ENCODE results near the gene SIX2. TPM values are rescaled to one million over a fixed set of nuclear protein-coding genes. Genes with fewer than 3 reads are reported as not detected.

The SIX2 gene
- total RNA-seq, 1 experiment from 2014 or later = 0.15 TPM

DNA sequence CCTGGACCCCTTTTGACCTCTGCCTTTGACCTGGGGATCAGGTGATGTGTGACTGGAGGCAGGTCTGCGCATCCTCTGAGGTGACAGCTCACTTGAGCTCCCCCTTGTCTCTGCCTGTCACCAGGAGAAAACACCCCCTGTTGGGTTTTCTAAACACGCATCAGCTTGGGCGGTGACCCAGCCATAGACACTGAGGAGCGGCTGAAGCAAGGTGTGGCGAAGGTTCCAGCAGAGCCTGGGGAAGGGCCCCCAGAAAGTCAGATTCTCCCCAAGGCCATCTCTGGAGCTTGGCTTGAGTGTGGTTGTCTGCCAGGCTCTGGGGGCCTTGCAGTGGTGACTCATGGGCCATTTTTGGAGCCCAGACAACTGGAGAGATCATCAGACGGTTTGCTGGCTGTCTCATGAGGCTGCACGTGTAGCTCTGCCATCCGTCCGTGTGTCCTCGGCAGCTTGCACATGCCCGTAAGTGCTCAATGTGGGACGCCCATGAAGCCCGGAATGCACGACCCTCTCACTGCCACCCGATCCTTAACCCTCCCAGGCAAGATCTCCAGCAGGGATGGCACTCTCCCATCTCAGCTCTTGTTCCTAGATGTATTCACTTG lies 38.3 kb downstream of the SIX2 start:
- DNase-seq (ENCODE audit: extremely low read depth, low read depth) = no peak

DNA sequence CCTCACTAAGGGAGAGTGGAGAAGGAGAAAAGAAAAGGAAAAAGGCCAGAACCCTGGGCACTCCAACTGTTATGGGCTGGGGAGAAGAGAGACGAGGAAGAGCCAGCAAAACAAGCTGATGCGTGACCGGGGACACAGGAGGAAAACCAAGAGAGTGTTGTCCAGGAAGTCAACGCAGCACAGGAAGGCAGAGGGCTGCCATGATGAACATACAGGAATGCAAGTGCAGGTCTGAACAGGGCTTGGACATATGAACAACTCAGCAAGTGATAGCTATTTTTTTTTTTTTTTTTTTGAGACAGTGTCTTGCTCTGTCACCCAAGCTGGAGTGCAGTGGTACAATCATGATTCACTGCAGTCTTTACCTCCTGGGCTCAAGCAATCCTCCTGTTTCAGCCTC lies 39.3 kb downstream of the SIX2 start:
- no peak for DNase-seq (ENCODE audit: extremely low read depth, low read depth)

DNA sequence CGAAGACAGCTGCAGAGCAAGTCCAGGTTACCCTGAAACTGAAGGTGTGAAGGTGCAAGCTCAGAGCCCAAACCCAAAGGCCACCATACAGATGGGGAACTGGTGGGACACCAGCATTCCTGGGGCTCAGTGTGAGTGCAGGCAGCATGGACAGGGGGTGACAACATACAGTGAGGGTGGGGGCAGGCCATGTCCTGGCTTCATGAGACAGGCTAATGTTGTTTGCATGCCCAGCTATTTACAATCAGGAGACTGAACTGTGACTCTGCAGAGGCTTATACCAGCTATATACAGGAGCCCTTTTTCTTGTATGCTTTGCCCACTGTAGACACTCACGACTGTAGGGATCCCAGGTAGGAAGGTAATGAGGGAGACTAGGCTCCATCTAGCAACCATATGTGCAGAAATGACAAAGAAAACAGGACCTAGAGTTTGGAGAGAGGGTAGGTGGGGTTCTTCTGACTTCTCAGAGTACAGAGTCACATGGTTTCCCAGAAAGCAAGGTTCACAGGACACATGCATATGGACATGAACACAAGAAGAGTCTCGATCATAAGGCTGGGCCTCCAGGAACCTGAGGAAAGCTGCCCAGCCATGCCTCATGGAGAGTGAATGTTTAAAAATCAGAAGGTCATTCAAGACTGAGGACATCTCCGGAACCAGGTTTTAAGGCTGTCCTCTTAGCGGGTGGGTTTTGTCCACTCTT lies 41.4 kb downstream of the SIX2 start:
- DNase-seq (ENCODE audit: extremely low read depth, low read depth) = no peak

DNA sequence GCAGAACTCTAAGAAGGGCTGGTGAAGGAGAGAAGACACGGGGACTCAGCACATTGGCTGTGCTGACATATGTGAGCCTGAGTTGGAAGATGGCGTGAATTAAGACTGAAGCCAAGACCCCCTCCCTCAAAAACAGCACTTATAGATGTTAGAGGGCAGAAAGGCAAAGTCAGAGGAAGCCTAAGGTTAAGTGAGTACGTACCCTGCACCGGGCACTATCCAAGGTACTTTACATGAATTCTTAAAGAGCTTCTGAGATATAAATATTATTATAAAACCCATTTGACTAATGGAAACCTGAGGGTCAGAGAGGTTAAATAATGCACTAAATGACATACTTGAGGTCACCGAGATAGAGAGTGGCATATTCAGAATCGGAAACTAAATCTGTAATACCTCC lies 42.2 kb downstream of the SIX2 start:
- no peak for DNase-seq (ENCODE audit: extremely low read depth, low read depth)

DNA sequence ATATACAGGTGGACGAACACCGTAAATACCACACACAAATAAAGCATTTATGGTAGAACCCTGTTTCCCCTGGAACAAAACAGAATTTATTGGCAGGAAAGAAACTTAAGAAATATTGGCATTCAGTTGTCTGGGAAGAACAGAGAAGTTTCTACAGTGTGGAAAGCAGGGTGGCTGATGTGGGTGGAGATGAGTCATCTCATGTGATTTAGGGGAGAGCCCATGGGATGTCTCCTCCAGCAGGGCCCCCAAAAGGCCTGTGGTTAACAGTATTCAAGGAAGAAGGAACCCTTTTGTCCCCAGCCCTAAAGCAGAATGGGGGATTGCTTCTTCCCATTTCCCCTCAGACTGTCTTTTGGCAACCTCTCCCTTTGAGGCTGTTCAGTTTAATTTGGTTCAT lies 43.6 kb downstream of the SIX2 start:
- no peak for DNase-seq (ENCODE audit: extremely low read depth, low read depth)

DNA sequence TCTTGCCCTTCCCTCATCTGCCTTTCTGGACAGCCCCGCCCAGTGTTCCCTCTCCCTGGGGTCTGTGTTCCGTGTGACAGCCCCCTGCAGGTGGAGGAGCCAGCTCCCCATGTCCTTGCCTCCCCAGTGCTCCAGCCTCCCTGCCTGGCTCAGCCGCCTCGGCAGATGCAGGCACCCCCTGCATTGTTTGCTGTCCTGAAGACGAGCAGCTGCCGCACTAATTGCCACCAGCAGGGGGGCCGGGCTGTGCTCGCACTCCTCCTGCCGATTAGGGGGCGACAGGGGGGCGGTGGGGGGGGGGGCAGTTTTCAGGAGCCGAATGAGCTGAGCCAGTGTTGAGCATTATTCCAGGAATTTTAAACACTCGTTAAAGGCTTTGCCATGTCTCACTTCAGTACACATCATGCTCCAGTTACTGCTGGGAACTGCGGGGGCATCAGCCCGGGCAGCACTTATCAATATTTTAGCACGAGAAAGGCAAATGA lies 44.5 kb downstream of the SIX2 start:
- DNase-seq (ENCODE audit: extremely low read depth, low read depth) = no peak

DNA sequence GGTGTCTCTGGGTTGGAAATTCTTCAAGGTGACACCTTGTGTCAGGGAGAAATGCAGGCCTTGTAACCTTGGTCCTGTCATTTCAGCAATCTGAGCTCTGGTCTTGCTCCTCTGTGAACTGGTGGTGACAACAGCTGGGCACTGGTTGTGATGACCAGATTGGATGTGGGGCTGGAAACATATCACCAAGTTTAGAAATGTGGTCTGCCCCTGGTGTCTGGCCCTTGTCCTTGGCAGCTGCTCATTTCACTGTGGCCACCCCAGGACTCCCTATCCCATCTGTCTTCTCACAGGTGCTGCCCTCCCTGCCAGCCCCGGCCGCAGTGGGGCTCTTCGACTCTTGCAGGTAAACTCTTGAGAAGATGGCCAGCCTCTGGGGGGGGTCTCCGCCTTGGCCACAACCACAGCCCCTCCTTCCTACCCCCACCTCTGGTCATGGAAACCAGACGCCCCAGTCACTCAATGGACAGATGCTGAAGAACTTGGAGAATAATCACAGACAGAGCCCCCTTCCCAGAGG lies 47.0 kb downstream of the SIX2 start:
- no peak for DNase-seq (ENCODE audit: extremely low read depth, low read depth)

DNA sequence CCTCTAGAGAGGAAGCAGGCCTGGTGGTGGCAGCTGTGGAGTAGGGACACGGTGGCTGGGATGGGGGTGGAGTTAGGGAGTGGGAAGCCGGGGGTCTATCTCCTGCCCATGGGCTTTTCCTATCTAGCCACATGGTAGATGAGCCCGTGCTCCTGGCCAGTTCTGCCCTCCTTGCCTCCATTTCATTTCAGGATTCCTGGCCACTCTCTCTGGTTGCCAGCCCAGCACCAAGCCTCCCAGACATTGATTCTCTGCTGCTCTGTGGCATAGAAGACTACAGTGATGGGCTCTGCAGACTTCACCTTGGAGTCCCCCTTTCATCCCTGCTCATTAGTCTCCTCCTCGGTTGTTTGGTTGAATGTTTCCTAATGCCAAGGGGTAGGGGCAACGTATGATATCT lies 48.4 kb downstream of the SIX2 start:
- no peak for DNase-seq (ENCODE audit: extremely low read depth, low read depth)

DNA sequence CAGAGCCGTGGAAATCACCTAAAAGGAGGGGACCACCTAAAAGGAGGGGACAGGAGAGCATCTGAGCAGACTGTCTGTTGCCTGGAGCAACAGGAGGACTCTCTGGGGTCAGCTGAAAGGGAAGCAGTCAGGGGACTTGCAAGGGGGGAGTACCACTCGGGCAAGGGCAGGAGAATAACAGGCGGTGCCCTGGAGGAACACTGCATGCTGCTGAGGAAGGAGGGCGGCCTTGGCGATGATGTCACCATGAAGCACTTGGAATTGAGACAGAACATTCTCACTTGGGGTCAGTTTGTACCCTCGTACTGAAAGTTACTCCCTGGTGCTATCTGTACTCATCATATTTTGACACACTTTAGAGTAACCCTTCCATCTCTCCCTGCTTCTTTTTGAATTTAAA lies 49.4 kb downstream of the SIX2 start:
- DNase-seq (ENCODE audit: extremely low read depth, low read depth) = no peak

DNA sequence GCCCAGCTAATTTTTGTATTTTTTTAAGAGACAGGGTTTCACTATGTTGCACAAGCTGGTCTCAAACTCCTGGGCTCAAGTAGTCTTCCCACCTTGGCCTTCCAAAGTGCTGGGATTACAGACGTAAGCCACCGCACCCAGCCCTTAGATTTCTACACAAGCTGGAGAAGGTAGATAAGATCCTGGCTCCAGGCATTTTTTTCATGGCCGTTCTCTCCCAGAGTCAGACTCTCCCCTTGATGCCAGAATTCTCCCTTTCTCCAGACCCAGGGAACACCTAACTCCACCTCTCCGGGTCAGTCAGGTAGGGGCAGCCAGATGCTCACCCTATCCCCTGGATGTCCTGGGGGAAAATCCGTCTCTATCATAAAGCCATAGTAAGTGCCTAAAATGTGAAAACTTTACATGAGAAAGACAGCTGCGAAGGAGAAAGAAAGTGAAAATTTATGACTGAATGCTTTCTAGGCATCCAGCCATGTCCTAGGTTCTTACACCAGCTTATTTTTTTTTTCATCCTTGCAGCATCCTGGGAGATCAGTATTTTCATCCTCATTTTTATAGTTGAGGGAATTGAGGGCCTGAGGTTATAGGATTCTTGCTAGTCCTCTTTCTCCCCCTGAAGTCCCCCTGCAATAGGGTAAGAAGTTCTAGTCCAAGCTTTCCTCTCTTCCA lies 51.5 kb downstream of the SIX2 start:
- DNase-seq (ENCODE audit: extremely low read depth, low read depth) = no peak

DNA sequence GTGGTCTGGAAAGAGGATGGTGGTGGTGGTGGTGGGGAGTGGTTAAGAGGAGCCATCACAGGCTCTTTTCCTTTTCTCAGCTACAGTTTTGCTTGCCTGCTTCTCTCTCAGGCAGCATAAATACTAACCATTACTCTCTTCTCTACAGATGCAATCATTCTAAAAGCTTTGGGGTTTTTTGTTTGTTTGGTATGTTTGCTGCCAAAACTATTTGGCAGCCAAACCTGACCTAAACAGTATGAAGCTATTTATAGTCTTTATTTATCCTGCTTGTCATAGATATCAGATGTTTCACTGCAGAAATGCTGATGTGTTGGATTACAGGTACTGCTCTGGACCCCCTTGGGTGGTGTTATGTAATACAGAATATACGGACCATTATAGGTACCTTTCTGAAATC lies 52.4 kb downstream of the SIX2 start:
- no peak for DNase-seq (ENCODE audit: extremely low read depth, low read depth)

DNA sequence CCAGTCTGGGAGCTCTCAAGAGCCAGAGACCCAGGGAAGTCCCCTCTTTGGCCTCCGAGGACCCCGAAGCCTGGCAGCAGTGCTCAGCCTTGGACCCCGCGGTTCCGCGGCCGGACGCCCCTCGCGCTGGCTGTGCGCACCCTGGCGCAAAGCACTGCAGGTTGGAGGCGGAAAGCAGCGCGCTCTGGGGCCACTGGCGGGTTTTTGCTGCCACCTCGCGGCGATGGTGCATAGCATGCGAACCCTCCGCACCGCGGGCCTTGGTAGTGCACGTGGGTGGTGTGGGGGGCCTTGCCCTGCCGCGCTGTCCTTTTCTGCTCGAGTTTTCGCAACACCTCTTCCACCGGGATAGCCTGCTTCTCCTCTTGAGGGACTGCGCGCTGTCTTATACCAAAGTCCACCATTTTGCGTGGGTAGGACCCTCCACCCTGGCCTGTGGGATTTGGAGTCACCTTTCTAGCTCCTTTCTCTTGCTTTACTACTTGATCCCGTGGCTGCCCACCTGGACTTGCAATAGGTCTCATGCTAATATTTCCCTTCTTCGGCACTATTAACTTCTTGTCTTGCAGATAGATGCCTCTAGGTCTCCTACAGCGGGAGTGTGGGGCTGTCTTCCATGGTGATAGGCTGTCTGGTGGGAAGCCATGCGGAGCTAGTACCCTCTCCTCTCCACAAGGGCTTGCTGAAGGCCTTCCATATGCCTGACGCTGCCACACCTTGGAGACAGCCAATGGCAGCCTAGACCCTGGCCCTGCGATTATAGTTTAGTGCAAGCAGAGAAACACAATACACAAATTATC lies 53.5 kb downstream of the SIX2 start:
- DNase-seq (ENCODE audit: extremely low read depth, low read depth) = peak; percentile 58

Other genes with a start within 250 kb of the SIX2 start
- 0.17 TPM in 2 replicates for gene SIX3, start 67.8 kb downstream of the SIX2 start, total RNA-seq (2014; rRNA removed; shearing (Covaris generic))

All from NCI-H460 (cell line).